Breast epithelium (tissue), 4 donors: ENCODE results near the gene SORL1. TPM values are rescaled to one million over a fixed set of nuclear protein-coding genes. Genes with fewer than 3 reads are reported as not detected.

Experiments
- DNase-seq, 2 donors: peaks; one replicate each; pipeline ENCODE4 v3.0.0-alpha.2; 2019; ENCODE audit warnings: low spot score in 2 of 2
- H3K27ac ChIP-seq, 2 donors: fragments of 200-600 bp; sonication (generic) in 1 of 2; one replicate each; pipeline ENCODE4 v1.5.1; 2016 to 2019; ENCODE audit warnings: mild to moderate bottlenecking in 1 of 2
- H3K27me3 ChIP-seq, 2 donors: fragments of 200-600 bp; sonication (generic) in 1 of 2; one replicate each; pipeline versions ENCODE4 v1.5.1 to v1.6.0; 2017 to 2019; ENCODE audit warnings: control low read depth in 1 of 2, mild to moderate bottlenecking in 1 of 2
- H3K36me3 ChIP-seq: fragments of 200-600 bp; one replicate; pipeline ENCODE4 v1.5.1; 2019
- H3K4me1 ChIP-seq, 2 donors: fragments of 200-600 bp; sonication (generic); one replicate each; pipeline ENCODE4 v1.5.1; 2016 to 2019; ENCODE audit warnings: control low read depth in 1 of 2
- H3K4me3 ChIP-seq, 3 donors: fragments of 200-600 bp; sonication (generic); 1 replicate in 2 of 3; 2 replicates in 1 of 3; pipeline ENCODE4 v1.5.1; 2016 to 2019; ENCODE audit warnings: mild to moderate bottlenecking in 3 of 3, moderate library complexity in 2 of 3
- H3K9me3 ChIP-seq, 2 donors: fragments of 200-600 bp; sonication (generic) in 1 of 2; one replicate each; pipeline ENCODE4 v1.5.1; 2016 to 2019; ENCODE audit warnings: control low read depth in 1 of 2
- CTCF ChIP-seq, 3 donors: fragments of 450-650 bp; IDR thresholded peaks; one replicate each; pipeline ENCODE4 v1.5.1; 2016 to 2017; ENCODE audit warnings: antibody characterized with exemption in 3 of 3, mild to moderate bottlenecking in 3 of 3, moderate library complexity in 3 of 3
- POLR2A ChIP-seq: fragments of 450-650 bp; IDR thresholded peaks from one replicate; pipeline ENCODE4 v1.6.1; 2016; ENCODE audit warnings: antibody characterized with exemption, mild to moderate bottlenecking, moderate library complexity
- POLR2AphosphoS5 ChIP-seq, 3 donors: sonication (generic); formaldehyde crosslinking; IDR thresholded peaks; one replicate each; pipeline ENCODE4 v1.6.1; 2017; ENCODE audit warnings: antibody characterized with exemption in 3 of 3
- intact Hi-C: fragments of 100-400 bp; cut with DNase I; formaldehyde crosslinking; loops from one replicate; pipeline ENCODE4 v1.15.1; 2023; ENCODE audit warnings: low total_unique reads
- total RNA-seq, 3 donors: library from RNA; depleted of rRNA; stranded (reverse); fragments of >200 nt; gene quantifications; one replicate each; pipeline ENCODE4 v1.1.0, GENCODE V29; 2016

The SORL1 gene
- total RNA-seq, 3 donors from 2014 or later, result 3.5 to 64.0 (median 50.8) TPM

GRCh38 chr11:121456151-121456550 lies 4.0 kb downstream of the SORL1 start:
- H3K27me3 ChIP-seq, result no peaks in the 10 kb centered on the region
- no peaks in the 10 kb centered on the region for H3K4me1 ChIP-seq
- H3K4me3 ChIP-seq, result no peak overlapping the region
- intact Hi-C loops, result no loop called here
- no peaks in the 10 kb centered on the region for H3K9me3 ChIP-seq
- no peak for DNase-seq
- no peaks in the 10 kb centered on the region for H3K36me3 ChIP-seq
- H3K27ac ChIP-seq, result peak overlapping the region; percentile 65 to 71
- TF ChIP-seq POLR2A (no peak), CTCF (IDR thresholded peaks at IDR 0.05) (no peak), POLR2AphosphoS5 (IDR thresholded peaks at IDR 0.05) (no peak)

- intact Hi-C loops, result no loop called here
- Histone ChIP-seq H3K4me1 (no peaks in the 10 kb centered on the region), H3K36me3 (no peaks in the 10 kb centered on the region), H3K9me3 (no peaks in the 10 kb centered on the region), H3K27ac (peak overlapping the region; percentile 65 to 71), H3K4me3 (no peak overlapping the region), H3K27me3 (no peaks in the 10 kb centered on the region)
- TF ChIP-seq POLR2AphosphoS5 (IDR thresholded peaks at IDR 0.05) (no peak), CTCF (IDR thresholded peaks at IDR 0.05) (no peak)
- no peak for DNase-seq
Observed at GRCh38 chr11:121456816-121457431, 4.8 kb downstream of the SORL1 start.

GRCh38 chr11:121458551-121458950 lies 6.4 kb downstream of the SORL1 start:
- DNase-seq, result no peak
- intact Hi-C loops, result no loop called here
- no peaks in the 10 kb centered on the region for H3K36me3 ChIP-seq
- no peaks in the 10 kb centered on the region for H3K27me3 ChIP-seq
- H3K4me3 ChIP-seq, result no peak overlapping the region
- peak overlapping the region in 1 of 2 donors; percentile 25 for H3K27ac ChIP-seq
- no peaks in the 10 kb centered on the region for H3K9me3 ChIP-seq
- no peaks in the 10 kb centered on the region for H3K4me1 ChIP-seq
- TF ChIP-seq POLR2AphosphoS5 (IDR thresholded peaks at IDR 0.05), result no peak

- H3K27me3 ChIP-seq, result no peaks in the 10 kb centered on the region
- H3K4me3 ChIP-seq, result no peak overlapping the region
- no peaks in the 10 kb centered on the region for H3K9me3 ChIP-seq
- H3K27ac ChIP-seq, result peak overlapping the region; percentile 8 to 25
- no peak for DNase-seq
- H3K36me3 ChIP-seq, result no peaks in the 10 kb centered on the region
- peaks cover 0 to 2% of the 10 kb centered on the region in 2 donors for H3K4me1 ChIP-seq
- intact Hi-C loops, result no loop called here
- TF ChIP-seq POLR2A, result no peak
- TF ChIP-seq POLR2AphosphoS5 (IDR thresholded peaks at IDR 0.05), result no peak
Observed at GRCh38 chr11:121459413-121460017, 7.4 kb downstream of the SORL1 start.

GRCh38 chr11:121460941-121461514 lies 8.9 kb downstream of the SORL1 start:
- H3K27me3 ChIP-seq, result no peaks in the 10 kb centered on the region
- H3K9me3 ChIP-seq, result no peaks in the 10 kb centered on the region
- H3K4me3 ChIP-seq, result no peak overlapping the region
- no peaks in the 10 kb centered on the region for H3K36me3 ChIP-seq
- H3K4me1 ChIP-seq, result peaks cover under 1 to 12% of the 10 kb centered on the region in 2 donors
- no peak for TF ChIP-seq POLR2AphosphoS5 (IDR thresholded peaks at IDR 0.05)
- TF ChIP-seq POLR2A, result no peak
- no peak for TF ChIP-seq CTCF (IDR thresholded peaks at IDR 0.05)
- peak overlapping the region; percentile 48 to 85 for H3K27ac ChIP-seq
- DNase-seq, result no peak
- intact Hi-C loops, result no loop called here

GRCh38 chr11:121461843-121462242 lies 9.7 kb downstream of the SORL1 start:
- intact Hi-C loops, result no loop called here
- TF ChIP-seq CTCF (IDR thresholded peaks at IDR 0.05) (no peak), POLR2AphosphoS5 (IDR thresholded peaks at IDR 0.05) (no peak), POLR2A (no peak)
- Histone ChIP-seq H3K27ac (peak overlapping the region in 1 of 2 donors; percentile 85), H3K27me3 (no peaks in the 10 kb centered on the region), H3K36me3 (no peaks in the 10 kb centered on the region), H3K4me3 (no peak overlapping the region), H3K4me1 (peaks cover 5 to 16% of the 10 kb centered on the region in 2 donors), H3K9me3 (no peaks in the 10 kb centered on the region)
- DNase-seq, result no peak
